Retinal pigment epithelial cell (primary cell): Measurements from ENCODE around the gene UAP1L1.

ENCODE experiments used
- DNase-seq: peaks from one replicate; pipeline ENCODE4 v3.0.0-alpha.2; 2010; ENCODE audit warnings: low read depth
- H3K4me3 ChIP-seq: 2 replicates; pipeline ENCODE4 v1.5.1; 2011; ENCODE audit warnings: mild to moderate bottlenecking, low read length, control low read depth, moderate library complexity
- TF ChIP-seq, protein P1 (sequence below): conservative IDR thresholded peaks from 2 replicates; pipeline ENCODE4 v1.5.1; 2011; ENCODE audit warnings: low read depth, low read length, control low read depth, inconsistent platforms

Gene UAP1L1

DNA sequence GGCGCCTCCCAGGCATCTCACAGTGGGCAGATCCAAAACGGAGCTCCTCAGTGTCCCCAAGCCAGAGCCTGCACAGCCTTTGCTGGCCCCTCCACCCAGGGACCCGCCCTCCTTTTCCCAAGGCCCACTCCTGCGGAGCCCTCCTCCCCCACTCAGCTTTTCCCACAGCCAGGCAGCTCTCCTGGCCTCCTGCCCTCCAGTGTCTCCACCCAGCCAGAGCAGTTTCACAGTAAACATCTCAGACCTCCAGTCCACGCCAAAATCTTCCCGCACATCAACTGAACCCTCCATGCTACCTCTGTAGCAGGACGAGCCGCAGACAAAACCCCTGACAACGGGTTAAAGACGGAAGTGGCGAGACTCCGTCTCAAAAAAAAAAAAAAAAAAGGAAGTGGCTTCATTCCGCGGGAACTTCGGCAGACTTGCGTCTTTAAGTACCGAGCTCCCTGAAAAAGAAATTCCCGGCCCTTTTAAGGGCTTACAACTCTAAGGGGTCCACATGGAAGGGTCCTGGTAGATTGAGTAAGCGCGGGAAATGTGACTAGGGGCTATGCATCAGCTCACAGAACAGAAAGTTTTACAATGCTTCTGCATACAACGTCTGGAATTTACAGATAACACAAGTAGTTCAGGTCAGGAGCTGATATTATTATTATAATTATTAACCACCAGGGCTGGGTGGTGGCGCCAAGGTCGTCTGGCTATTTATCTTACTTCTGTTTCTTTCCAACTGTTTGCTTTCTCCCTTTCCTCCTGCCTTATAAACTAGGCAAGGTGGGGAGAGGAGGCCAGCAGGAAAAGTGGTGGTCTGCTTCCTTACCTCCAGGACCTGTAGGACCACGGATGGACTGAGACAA is 50.2 kb downstream of the UAP1L1 start:
- no peak for DNase-seq
- H3K4me3 ChIP-seq: no peak overlapping the region
- TF ChIP-seq, protein P1, sequence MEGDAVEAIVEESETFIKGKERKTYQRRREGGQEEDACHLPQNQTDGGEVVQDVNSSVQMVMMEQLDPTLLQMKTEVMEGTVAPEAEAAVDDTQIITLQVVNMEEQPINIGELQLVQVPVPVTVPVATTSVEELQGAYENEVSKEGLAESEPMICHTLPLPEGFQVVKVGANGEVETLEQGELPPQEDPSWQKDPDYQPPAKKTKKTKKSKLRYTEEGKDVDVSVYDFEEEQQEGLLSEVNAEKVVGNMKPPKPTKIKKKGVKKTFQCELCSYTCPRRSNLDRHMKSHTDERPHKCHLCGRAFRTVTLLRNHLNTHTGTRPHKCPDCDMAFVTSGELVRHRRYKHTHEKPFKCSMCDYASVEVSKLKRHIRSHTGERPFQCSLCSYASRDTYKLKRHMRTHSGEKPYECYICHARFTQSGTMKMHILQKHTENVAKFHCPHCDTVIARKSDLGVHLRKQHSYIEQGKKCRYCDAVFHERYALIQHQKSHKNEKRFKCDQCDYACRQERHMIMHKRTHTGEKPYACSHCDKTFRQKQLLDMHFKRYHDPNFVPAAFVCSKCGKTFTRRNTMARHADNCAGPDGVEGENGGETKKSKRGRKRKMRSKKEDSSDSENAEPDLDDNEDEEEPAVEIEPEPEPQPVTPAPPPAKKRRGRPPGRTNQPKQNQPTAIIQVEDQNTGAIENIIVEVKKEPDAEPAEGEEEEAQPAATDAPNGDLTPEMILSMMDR: no peak

DNA sequence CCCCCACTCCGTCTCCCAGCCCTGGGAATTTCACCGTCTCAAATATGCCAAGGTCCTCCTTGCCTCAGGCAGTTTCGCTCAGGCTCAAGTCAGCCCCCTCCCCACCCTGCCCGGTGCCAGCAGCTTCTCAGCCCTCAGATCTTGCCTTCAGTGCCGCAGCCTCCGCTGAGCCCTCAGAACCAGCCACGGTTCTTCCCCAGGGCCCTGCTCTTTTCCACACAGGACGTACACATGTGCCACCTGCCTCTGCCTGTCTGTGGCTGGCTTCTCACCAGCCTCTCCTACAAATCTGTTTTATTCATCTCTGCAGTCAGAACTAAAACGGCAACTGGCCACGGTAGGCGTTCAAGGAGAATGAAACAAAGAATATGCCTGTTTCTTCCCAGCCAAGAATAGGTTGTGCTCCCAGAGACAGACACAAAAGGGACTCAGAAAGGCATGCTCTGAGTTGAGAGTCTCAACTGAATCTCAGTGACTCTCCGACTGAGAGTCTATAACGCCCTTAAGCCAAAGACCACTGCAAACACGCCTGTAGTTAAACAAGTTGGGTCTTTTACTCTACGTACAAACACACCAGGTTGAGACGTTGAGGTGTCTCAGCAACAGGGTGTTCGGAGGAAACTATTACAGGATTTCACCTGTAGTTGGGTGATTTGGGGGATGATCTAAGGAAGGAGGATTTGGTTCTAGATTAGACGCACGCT is 51.0 kb downstream of the UAP1L1 start:
- TF ChIP-seq, protein P1: no peak
- DNase-seq: no peak
- peak overlapping the region; percentile 72 for H3K4me3 ChIP-seq

DNA sequence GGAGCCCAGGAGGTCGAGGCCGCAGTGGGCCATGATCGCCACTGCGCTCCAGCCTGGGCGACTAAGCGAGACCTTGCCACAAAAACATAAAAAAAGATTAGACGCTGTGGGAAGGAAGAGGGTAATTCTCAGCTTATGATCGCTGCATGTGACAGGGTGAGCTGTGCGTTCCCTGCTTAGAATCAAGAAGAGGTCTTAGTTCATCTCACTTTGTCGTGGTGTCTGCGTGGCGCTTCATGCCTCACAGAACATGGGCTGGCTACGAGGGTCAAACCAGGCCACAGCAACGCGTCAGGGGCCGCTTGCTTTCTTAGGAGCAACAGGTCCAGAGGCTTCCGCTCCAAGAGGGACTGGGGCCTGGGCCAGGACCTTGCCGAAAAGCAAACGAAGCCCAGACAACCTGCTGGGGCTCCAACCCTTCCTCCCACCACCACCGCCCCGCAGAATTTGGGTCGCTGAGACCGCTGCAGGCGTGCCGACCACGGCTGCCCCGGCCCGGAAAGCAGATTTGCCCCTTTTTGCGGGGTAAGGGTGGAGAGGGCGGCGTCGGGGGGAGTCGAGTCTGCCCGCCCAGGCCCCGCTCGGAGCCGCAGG is 51.6 kb downstream of the UAP1L1 start:
- TF ChIP-seq, protein P1: no peak
- DNase-seq: no peak

DNA sequence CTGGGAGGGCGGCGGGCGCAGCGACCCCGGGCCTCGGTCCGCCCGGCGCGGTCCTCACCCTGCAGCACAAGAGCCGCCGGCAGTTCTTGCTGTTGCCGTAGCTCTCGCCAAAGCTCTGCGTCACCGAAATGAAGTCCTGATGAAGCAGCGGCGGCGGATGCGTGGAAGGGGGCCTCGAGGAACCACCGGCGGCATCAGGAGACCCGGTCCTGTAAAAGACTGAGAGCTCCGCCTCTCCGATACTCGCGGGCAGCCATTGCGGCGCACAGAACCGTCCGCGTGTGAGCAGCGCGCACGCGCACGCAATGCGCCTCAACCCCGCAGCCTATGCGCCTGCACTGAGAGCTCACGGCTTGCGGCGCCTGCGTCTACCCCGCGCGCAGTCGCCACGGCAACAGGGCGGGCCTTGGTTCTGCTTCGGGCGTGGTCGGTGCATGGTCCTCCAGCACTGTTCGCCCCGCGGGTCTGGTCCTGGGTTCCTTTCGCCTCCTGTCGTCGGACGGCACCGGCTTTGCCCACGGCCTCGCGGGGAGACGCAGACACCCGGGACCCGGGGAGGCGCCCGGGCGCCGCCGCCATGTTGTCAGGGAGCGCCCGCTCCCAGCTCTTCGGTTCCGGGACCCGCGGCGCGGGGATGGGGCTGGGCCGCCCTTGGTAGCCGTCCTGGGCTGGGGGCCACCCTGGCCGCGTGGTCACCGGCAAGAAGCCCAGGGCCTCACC is 52.3 kb downstream of the UAP1L1 start:
- DNase-seq: peak; percentile 68
- H3K4me3 ChIP-seq: peak overlapping the region; percentile 72
- TF ChIP-seq, protein P1: no peak

More for the DNA sequence above, 51.6 kb downstream of the UAP1L1 start:
- peak overlapping the region; percentile 72 for H3K4me3 ChIP-seq

DNA sequence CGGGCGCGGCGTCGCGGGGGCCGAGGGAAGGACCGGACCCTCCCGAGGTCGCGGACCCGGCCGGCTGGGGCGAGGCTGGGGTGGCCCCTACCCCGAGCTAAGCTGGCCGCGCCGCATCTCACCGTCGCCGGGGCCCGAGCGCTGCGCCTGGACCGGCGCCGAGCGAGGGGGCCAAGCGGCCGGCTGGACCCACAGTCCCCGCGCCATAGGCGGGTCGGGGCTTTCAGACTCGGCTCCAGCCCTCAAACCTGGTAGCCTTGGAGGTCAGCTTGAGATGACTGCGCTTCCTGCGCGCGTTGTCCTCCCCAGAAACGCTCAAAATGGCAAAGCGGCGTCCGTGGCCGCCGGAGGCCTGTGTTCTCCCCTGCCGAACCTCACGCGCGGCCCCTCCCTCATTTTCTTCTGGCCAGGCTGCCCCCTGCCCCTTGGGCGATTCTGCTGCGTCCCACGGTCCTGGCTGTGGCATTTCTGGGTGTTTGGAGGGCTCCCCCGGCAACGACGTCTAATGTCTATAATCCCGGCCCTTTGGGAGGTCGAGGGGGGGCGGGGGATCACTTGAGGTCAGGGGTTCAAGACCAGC is 52.9 kb downstream of the UAP1L1 start:
- TF ChIP-seq, protein P1: no peak
- peak overlapping the region; percentile 72 for H3K4me3 ChIP-seq
- no peak for DNase-seq
